DMS114 treated with DMSO at 0.1 percent for 48 hours (cell line): ENCODE data around the gene ELMO2.

ENCODE experiments used
- DNase-seq: peaks from one replicate; lab custom pipeline; 2025; ENCODE audit not compliant: unreplicated experiment; lab: John Stamatoyannopoulos, UW

Gene ELMO2

DNA sequence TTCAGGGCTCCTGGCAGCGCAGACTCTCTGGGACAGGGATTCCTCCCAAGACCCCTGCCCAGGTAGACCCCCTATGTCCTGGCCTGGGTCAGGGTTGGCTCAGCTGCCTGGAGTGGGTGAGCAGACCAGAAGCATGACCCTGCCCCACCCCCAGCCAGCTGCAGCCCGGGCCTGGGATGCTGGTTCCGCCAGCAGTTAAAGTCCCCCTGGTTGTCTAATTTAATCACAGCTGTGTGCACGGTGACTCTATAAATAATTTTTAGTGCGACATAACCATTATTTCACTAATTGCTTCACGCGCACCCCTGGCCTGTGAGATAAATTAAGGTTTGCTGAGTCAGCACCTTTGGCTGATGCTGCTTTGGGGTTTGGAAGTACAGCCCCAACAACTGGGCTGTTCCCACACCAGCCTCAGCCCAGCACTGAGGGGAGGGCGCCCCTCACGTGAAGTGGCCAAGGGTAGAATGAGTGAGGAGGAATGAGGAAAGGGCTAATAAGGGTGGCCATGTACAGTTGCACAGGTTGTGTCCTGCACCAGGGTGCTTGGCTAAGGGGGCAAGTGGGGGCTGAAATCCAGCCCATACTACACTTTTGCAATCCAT lies 72.0 kb downstream of the ELMO2 start:
- no peak for DNase-seq

DNA sequence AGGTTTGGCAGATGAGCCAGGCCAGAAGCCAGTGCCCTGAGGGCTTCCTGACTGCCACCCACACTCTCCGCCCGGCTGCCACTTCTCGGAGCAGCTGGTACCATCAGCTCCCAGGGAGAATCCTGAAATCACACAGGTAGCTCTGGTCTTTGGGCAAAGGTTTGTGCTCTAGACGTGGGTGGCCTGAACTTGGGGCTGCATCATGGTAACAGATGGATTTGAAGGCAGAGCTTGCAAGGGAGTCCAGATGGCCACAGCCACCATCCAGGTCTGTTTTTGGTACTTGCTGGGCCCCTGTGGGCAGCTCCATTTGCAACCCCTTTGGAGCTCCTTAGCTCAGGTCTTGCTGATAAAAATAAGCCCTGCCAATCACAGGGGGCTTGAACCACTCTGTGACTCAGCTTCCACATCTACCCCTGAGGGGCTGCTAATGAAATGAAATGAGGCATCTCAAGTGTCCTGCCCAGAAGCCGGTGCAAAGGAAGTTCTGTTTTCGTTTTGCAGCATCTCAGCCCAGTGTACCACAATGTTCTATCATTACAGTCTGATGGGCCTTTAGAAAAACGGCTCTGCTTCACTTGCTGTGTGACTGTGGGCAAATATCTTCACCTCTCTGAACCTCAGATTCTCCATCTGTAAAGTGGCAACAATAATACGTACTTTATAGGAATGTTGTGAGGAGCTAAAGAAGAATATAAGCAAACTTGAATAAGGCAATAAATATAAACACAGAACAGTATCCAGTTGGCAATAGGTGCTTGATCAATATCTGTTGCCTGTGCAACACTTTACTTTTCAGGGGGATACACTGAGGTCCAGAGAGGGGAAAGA lies 73.0 kb downstream of the ELMO2 start:
- no peak for DNase-seq

DNA sequence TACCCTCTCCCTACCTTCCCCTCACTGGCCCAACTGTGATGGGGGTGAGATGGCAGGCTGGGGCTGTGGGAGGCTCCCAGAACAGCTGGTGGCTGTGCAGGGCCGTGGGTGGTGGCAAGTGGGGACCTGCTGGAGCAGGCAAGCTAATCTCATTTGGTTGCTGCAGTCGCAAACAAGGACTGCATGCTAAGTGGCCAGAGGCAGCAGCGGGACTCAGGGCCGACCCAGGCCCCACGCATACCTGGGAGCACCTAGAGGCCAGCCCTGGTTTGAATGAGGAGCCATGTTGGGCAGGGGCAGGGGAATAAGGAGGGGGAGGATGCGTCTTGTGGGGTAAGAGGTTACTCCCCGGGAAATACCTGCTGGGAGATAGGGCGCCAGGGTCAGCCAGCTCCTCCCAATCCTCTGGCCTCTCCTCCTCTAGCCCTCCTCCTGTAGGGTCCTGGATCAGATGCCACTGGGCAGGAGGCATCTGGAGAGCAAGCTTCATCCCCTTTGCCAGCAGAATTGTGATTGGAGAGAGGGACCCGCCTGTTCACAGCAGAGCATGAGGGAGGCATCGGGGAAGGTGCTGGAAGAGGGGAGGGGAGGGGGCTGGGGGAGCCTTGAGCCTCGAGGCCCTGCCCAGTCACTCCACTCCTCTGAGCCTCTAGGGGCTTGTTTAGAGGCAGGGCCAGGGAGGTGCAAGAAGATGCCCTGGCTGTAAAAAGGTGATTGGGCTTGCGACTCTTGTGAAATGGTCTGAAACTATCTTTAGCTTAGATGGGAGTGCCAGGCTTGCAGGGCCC lies 73.8 kb downstream of the ELMO2 start:
- DNase-seq = no peak

DNA sequence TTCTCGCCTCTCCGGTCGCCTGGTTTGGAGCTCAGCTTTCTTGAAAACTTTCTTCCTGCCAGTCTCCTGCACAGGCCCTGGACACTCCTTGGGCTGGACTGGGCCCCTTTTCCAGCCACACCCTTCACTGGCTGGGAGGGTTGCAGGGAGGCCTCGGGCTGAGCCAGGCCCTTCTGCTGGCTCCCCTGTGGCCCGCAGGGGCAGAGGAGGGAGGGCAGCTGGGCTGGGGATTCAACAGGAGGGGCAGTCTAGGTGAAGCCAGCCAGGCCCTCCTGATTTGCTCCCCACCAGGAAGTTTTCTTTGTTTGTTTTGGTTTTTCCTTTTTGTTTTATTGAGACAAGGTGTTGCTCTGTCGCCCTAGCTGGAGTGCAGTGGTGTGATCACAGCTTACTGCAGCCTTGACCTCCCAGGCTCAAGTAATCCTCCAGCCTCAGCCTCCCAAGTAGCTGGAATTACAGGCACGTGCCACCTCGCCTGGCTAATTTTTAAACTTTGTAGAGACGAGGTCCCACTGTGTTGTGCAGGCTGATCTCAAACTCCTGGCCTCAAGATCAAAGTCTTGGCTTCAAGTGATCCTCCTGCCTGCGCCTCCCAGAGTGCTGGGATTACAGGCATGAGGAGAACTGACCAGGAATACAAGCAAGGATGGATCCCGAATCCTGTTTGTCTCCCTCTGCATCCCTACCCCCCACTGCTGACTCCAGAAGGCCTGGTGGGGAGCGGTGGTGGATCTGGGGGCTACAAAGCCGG lies 74.6 kb downstream of the ELMO2 start:
- no peak for DNase-seq

DNA sequence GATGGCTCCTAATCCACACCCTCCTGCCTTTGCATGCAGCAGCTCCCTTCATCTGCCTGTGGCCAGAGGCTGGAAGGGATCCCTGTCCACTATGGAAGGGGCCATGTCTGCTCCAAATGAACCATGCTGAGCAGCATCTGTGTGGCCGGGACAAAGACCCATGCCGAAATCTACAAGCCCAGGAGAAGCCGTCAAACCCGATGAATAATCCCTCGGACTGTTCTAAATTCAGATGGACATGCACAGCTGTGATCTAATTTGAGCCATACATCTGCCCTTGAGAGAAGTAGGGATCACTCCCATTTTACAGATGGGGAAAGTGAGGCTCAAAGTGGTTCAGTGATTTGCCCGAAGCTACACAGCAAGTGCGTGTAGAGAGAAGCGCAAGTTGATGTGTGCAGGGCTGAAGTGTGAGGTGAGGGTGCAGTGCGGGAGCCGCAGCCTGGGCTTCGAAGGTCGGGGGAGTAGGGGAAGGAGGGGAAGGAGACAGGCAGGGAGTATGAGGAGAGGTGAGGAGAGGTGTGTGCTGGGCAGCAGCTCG lies 75.5 kb downstream of the ELMO2 start:
- DNase-seq = no peak

DNA sequence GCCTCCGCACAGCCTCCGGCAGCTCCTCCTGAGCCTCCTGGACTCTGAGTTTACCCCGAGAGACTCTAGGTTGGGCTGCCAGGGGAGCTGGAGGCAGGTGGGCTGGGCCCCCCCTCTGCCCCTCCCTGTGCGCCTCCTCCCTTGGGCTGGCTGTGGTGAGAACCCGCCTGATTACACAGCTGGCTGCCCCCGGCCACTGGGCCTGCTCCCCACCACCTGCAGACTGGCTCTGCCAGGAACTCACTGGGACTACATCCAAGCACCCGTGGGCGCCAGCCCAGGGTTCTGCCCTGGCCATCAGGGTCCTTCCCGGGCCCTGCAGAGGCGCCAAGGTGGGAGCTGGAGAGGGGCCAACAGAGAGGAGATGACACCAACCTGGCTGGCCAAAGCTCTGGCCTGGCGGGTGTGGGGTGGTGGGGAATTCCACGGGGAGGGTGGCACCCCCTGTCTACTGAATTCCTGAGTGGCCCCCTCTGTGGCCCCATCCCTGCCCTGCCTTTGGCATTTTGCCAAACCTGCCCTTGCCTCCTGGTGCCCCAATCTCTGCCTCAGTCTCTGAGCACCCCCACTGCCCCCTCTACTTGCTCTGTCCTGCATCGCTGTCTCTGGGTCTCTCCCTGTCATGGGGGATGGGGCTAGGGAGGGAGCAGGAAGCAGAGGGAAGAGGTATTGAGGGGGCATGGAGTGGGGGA lies 76.2 kb downstream of the ELMO2 start:
- DNase-seq = no peak

DNA sequence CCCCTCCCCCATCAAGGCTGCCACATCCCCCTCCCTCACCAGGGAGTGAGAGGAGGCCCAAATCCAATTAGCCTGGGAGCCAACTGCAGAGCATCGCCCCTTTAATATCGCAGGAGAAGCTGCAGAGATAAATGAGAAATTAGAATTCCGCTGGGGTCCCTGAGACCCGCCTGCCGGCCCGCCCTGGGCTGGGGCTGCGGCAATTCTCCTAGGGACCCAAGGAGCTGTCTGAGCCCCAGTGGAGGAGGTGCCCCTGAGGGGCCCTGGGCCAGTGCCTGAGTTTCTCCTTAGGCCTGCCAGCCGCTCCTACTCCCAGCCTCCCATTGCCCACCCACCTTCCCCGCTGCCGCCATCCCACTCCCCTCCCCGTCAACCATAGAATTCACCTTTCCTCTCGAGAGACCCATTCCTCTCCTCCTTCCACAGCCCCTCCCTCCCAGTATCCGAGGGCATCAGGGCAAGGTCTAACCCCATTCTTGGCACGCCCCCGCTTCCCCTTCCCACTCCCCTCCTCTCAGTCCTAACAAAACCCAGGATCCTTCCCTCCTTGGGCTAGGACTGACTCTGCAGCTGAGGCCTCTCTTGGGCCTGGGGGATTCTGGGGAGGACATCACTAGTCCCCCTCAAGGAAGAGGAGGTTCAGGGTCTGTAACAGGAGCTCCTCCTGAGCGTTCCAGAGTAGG lies 78.1 kb downstream of the ELMO2 start:
- no peak for DNase-seq

DNA sequence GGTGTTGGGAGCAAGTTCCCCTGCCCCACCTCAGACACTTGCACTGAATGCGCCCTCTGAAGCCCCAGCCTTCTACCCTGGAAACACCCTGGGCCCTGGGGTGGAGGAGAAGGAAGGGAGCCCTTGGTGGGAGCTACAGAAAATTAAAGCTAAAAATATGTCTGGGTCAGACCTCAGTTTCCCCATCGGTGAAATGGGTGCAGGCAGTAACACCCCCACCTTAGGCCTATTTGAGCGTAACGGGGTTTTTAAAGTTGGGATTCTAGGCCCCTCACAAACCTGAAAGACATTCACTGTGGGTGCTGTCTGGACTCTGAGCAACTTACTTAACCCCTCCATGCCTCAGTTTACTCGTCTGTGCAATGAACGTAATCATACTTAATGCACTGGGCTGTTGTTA lies 78.9 kb downstream of the ELMO2 start:
- DNase-seq = no peak

DNA sequence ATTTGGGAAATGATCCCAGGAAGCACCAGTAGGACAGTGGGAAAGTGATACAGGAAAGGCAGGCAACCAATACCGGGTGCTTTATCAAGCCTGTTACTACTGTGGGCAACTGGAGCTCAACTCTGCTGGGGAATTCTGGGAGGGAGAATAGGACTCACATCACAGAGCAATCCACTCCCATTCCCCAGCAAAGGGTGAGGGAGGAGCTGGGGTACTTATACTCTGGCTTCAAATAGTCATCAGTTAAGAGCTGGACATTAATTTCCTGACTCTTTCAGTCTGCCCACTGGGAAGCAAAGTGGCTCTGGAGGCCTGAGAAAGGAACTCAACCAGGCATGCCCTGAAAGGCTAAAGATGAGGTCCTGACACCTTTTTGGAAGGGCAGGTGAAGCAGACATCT lies 80.6 kb downstream of the ELMO2 start:
- no peak for DNase-seq

DNA sequence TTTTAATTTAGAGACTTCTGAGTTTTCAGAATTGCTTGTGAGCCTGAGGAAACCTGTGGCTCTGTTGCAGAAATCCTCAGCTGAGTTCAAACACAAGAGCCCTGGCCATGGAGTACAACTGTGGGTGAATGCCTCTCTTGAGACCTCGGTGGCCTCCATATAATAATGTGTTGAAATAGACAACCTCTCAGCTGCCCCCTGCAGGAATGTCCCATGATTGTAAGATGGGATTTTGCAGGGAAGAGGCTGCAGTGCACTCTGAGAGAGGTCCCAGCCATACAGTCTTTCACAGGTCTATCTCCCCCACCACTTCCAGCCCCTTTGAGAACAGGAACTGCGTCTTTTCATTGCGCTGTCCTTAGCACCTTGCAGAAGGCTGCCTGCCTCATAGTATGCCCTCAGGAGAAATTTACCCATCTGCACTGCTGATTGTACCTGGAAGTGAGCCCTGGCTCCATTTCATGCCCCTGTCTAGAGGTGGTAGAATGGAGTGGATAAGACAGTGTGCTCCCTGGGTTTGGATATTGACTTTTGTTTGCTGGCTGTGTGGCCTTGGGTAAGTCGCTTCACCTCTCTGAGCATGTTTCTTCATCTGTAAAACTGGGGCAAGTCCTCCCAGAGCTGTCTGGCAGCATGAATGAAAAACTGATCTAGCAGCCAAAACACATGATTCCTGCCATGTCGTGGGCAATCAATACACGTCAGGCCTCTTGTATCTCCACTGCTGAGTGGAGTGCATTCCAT lies 81.3 kb downstream of the ELMO2 start:
- no peak for DNase-seq

DNA sequence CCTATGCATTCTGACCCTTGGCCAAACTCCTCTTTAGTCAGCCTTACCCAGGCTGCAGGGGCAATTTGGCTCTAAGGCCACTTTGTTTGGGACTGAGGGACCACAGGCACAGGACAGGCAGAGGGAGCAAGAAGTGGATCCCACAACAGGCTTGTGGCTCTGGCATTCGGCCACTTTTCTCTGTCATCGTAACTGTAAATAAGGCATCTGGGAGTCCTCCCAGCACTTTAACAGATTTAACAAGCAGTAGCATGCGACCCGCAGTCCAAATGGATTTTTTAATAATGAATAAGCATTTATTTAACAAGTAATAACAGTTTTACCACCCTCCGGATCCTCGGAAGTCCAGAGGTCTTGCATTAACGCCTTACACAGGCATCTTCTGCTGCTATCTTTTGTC lies 82.0 kb downstream of the ELMO2 start:
- no peak for DNase-seq

DNA sequence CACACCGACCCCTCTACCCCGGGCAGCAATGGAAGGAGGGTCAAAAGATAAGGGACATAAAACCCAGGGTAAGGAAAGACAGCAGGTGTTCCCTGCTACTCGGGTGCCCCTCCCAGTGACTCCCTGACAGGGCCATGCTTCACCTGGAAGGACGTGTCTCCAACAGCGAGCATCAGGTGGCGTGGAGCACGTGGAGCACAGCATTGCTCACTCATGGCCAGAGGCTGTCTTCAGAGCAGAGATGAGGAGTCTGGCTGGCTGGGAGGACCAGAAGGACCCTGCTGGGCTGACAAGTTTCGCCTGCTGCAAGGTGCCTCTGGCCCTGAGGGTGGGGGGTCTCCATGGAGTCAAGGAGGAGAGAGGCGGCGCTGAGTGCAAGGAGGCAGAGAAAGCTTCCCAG lies 82.9 kb downstream of the ELMO2 start:
- DNase-seq = no peak

DNA sequence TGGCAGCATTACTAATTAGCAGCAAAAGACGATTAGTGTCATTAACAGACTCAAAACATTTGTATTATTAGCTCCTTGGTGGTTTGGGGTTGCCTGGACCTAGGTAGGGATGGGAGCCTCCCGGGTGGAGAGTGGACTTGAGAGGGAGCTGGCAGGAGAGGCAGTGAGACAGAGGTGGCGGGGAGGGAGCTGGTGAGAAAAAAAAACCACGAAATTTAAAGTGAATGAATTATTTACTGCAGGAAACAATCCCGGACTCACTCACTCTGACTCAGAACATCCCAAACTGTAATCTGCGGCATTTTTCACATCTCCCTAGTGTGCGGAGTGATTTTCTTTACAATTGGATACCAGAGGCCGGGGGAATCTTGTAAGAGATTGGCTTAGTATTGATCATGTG lies 83.8 kb downstream of the ELMO2 start:
- no peak for DNase-seq

DNA sequence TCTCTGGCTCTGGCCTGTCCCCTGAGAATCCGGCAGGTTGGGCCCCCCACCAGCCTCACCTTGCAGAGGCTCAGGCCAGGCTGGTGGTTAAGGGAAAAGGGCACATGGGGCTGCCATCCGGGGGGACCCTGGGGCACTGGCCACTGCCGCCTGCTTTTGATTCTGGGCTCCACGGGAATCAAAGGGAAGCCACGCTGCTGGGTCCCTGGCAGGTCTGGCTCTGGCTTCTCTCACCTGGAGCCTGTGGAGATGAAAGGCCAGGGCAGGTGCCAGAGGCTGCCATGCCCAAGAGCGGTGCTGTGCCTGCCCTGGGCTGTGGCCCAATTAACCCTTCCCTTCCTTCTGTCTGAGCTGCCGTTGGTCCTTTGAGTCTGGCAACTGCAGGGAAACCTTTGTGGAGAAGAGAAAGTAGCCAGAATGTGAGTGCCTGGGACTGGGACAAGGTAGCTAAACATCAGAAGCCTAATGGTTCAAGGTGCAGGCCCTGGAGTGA lies 88.7 kb downstream of the ELMO2 start:
- no peak for DNase-seq

DNA sequence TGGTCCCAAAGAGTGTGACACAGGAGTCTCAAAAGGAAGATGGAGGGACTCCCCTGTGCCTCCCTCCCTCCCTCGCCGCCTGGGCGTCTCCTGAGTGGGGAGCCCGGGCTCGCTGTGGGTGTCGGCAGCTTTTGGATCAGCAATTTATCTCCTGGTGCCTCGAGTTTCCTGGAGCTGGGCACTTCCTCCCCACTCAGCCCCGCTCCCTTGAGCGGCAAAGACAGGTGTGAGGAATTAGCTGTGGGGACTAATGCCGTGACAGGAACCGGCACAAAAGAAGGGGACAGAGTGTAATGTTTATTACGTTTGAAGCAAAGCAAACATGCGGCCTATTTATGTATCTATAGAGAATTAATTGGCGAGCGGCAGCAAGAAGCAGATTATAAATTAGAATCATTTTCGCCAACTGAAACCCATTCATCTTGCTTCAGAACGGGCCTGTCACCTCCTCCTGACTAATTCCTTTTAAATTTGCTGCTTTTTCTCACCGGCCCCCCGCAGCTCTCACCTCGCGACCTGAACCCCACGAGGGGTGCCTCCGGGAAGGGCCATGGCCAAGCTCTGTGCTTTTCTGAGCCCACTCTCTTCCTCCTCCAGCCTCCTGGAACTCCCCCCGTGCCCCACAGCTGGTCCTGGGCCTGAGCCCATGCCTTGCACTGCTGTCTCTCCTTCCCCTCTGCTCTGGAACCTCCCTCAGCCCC lies 89.3 kb downstream of the ELMO2 start:
- DNase-seq = no peak
